EH (cell line): ENCODE data around the gene PRRG1.
"Not testable (repeated sequence)": the region's sequence is repeated elsewhere in the genome, so short reads cannot be mapped to it uniquely, and the experiment has no call there.

ENCODE experiments used
- DNase-seq: peaks from one replicate; pipeline ENCODE4 v3.0.0-alpha.2; 2015; ENCODE audit warnings: low read depth

Gene PRRG1

DNA sequence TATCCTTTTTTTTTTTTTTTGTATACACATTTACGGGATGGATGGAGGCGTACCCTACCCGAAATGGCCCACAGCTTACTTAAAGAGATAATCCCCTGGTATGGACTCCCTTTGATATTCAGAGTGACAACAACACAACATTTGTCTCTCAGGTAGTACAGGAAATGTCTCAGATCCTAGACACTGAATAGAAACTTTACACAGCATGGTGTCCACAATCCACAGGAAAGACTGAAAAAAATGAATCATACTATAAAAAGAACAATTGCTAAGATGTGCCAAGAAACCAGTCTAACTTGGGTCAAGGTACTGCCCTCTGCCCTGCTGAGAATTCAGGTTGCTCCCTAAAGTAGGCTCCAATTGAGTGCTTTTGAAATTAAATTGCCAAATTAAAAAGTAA, 121.5 kb downstream of the PRRG1 start:
- no peak for DNase-seq

DNA sequence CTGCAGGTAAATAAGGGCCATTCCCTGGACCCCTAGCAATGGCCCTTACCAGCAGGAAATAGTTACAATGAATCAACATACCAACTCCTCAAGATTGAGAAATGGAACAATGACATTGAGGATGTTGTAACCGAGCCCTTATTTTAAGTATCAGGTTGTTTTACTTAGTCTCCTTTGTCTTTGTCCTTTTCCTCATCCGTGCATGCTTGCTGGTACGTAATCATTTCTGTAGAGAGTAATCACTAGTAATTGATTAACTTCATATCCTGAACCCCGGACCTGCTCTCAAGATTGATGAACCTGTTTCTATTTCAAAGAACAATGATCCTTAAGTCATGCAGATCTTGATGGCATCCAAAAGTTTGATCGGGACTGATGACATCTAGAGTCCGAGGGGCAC, 123.7 kb downstream of the PRRG1 start:
- DNase-seq = no peak

DNA sequence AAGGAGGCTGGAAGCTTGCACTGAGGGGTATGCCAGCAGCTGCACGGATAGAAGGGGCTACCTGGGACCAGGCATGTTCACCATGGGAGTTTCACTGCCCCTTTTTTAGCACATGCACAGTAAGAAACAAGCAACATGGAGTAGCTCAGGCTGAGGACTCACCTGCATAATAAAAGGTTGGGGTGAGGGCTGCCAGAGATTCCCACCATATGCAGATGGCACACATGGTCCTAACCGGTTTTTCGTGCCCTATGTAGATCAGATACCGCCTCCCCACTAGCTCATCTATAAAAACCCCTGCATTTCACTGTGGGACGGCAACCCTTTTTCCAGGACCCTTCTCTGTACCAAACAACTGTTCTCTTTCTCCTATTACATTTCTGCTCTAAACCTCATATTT, 125.3 kb downstream of the PRRG1 start:
- DNase-seq = no peak

DNA sequence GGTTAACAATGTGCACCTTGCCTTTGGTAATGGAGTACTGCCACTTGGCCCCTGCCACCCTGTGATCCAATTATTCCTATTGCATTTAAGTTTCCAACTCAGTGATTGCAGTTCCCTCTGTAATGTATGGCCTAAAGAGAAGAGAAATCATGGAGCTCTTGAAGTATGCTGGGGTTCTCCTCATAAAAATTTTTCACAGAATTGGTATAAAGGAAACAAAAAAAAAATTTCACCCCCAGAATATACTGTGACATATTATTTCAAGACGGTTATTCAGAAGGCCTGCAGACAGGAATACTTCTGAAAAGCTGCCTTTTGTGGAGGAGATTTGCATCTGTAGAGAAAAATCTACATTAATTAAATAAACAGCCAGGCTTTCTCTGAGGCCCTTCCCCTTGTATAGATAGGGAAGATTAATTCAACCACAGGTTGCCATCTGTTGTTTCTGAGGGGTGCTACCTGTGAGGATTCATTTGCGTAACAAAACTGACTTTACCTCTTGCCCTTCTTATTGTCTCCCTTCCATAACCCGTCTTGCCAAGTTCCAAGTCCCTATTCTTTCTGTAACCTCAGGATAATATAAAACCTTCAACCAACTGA, 127.5 kb downstream of the PRRG1 start:
- no peak for DNase-seq

DNA sequence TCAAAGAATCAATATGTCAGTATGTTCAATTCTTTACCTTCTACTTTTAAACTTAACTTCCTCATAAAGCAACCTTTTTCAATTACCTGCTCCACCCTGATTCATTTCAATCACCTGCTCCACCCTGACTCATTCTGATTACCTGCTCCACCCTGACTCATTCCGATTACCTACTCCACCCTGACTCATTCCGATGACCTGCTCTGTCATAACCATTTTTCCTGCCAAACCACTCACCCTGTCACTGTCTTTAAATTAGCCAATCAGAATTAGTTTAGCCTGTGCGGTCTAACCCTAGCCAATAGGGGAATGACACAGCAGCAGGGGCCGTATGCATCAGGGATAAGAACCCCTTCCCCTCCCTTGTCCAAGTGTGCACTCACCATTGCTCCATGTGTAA, 135.2 kb downstream of the PRRG1 start:
- not testable (repeated sequence) for DNase-seq

DNA sequence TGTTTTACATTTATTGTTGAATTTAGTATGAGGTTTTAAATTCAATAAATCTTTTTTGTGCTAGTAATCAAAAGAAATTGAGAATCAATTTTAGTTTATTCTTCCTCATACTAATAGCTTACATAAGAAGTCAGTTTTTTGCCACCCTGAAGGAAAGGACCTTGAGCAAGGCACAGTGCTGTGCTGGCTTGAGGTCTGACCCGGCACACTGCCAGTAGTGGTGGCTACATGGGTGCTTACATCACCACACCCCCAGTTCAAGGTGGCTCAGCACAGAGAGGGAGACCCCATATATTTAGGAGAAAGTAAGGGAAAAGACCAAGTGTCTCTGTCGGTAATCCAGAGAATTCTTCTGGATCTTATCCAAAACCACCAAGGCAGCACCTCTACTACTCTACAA, 136.3 kb downstream of the PRRG1 start:
- no peak for DNase-seq

DNA sequence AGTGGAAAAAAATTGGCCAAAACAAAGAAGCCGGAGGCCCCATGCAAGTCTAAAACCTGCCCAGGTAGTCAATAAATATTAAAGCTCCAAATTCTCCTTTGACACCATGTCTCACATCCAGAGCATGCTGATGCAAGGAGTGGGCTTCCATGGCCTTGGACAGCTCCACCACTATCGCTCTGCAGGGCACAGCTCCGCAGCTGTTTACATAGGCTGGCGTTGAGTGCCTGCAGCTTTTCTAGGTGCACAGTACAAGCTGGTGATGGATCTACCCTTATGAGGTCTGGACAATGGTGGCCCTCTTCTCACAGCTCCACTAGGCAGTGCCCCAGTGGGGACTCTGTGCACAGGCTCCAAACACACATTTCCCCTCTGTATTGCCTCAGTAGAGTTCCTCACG, 138.1 kb downstream of the PRRG1 start:
- no peak for DNase-seq

DNA sequence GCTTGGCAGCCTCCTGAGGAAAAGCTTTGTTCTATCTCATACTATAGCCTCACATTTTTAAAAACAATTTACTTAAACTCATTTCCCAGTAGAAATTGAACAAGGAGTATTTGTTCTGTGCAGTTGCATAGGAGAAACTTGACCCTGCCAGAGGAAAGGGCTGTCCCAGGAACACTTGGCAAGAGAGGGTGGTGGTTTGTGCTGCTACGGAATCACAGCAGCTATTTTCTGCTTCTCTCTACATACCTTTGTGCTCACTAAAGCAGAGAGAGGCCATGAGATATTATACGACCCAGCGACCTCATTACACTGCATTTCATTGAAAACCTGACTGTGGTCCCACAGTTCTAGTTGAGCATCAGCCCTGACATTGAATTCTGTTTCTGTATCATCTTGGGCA, 139.2 kb downstream of the PRRG1 start:
- no peak for DNase-seq

DNA sequence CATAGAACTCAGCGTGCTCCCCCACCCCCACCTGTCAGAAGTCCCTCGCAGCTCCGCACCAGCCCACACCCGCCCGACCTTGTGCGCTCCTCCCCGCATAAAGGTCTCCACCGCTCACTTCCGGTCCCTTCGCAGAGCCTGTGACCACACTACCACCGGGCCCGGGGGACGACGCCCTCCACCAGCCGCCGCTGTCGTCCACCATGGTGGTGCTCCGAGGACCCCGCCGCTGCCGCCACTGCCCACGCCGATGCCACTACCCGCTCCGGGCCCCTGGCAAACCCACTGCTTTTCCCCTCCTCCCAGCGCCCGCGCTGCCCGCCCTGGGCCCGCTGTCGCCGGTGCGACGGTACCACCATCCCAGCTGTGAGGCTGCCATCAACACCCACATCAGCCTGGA, 142.5 kb downstream of the PRRG1 start:
- no peak for DNase-seq

DNA sequence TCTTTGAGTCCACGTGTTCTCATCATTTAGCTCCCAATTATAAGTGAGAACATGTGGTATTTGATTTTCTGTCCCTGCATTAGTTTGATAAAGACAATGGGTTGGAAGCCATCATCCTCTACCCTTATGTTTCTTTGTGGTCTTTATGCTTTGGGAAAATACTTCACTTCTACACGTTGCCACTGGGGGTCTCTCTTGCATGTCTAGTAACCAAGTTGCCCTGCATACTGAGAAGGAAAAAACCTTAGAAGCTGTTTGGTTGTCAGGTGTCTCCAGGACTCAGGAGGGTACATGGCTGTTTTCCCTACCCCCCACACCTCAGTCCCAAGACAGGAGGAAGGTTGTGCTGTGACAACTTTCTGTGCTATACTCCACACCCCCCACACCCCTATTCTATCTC, 146.6 kb downstream of the PRRG1 start:
- DNase-seq = not testable (repeated sequence)

DNA sequence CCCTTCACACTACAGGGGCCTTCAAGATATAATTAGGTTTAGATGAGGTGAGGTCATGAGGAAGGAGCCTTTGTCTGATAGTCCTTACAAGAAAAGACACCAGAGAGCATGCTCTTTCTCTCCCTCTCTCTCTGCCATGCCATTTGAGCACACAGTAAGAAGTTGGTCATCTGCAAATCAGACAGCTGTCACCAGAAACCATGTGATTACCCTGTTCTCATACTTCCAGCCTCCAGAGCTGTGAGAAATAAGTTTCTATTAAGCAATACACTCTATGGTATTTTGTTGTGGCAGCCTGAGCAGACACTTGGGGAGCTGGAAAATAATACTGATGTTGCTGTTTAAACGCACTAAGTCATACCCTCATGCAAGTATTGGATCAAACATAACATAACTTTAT, 148.0 kb downstream of the PRRG1 start:
- not testable (repeated sequence) for DNase-seq

DNA sequence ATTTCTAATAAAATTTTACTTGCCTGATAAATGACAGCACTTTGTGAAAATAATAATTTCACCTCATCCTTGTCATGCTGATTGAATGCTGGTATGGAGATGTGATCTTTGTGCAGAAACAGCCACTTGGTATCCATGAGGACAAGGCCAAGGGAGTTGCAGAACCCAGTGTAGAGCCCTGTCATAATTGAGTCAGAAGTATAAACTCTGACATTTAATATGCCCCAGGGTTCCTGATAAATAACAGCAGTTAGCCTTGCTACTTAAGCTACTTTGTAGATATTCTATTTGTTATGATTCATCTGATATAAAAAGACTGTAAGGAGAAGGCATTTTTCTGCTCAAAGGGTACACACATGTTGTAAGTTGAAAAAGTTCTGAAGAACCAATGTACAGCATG, 149.2 kb downstream of the PRRG1 start:
- DNase-seq = not testable (repeated sequence)

DNA sequence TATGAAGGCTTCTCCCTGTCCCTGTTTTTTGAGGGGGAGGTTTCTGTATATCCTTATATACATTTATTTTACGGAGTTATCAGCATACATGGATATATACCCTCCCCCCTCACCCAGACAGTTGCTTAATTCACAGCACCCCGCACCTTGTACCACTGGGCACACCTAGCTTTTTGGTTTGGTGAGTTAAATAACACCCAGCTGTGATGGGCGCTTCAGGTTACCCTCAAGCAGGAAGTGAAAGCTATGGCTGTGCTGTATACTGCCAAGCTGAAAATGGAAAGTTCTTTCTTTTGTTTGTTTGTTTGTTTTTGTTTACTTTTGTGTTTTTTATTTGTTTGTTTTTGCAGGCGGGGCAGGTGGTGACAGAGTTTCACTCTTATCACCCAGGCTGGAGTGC, 150.5 kb downstream of the PRRG1 start:
- not testable (repeated sequence) for DNase-seq

DNA sequence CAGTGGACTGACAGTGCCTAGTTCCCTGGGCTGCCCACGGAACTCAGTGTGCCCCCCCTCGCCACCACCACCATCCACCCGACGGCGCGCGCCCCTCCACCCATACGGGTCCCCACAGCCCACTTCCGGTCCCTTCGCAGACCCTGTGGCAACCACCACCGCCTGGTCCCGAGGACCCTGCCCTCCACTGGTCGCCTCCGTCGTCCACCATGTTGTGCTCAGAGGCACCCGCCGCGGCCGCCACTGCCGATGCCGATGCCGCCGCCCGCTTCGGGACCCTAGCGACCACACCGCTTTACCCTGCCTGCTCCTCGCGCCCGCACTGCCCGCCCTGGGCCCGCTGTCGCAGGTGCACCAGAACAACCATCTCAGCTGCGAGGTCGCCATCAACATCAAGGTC, 155.8 kb downstream of the PRRG1 start:
- no peak for DNase-seq
